Mucosa of descending colon (tissue), 3 donors: ENCODE results near the gene ZNF616. TPM values are rescaled to one million over a fixed set of nuclear protein-coding genes. Genes with fewer than 3 reads are reported as not detected.

ENCODE experiments used
- ATAC-seq: fragments of 200-7000 bp; cut with Tn5 transposase; one replicate; pipeline ENCODE4 v1.9.1; 2020; ENCODE audit warnings: mild to moderate bottlenecking, moderate library complexity
- DNase-seq, 3 donors: peaks; one replicate each; pipeline ENCODE4 v3.0.0-alpha.2; 2020
- H3K36me3 ChIP-seq: fragments of 200-600 bp; one replicate; pipeline ENCODE4 v1.8.0; 2021; ENCODE audit warnings: low read depth, mild to moderate bottlenecking
- H3K4me1 ChIP-seq: fragments of 200-600 bp; one replicate; pipeline ENCODE4 v1.8.0; 2021; ENCODE audit warnings: low read depth, mild to moderate bottlenecking
- H3K4me3 ChIP-seq: fragments of 200-600 bp; one replicate; pipeline ENCODE4 v1.8.0; 2021; ENCODE audit warnings: mild to moderate bottlenecking
- H3K9me3 ChIP-seq: fragments of 200-600 bp; one replicate; pipeline ENCODE4 v1.8.0; 2021; ENCODE audit warnings: mild to moderate bottlenecking
- intact Hi-C, 2 donors: fragments of 100-400 bp; cut with DNase I in 1 of 2; cut with micrococcal nuclease in 1 of 2; formaldehyde crosslinking; loops; one replicate each; pipeline versions ENCODE4 v1.11.0 to v1.11.1; 2022; cut with DNase I, micrococcal nuclease
- total RNA-seq, 3 donors: library from RNA; stranded (reverse); fragmentation: NEBNext Ultra II Directional in 2 of 3; extraction: Animal tissue kit (Norgen Biotek cat#: 25700) in 2 of 3; gene quantifications; one replicate each; pipeline versions ENCODE4 v1.2.1 to v1.2.4, GENCODE V29; 2021 to 2023
- TF ChIP-seq, protein P1 (sequence below): fragments of 200-600 bp; IDR thresholded peaks from one replicate; pipeline ENCODE4 v1.8.0; 2022; ENCODE audit warnings: antibody characterized with exemption, mild to moderate bottlenecking
- donor health status: DM: no; HTN: no; CAD: no; lungs with moderate emphysema.
- donor health status: DM: no; HTN: no; CAD: no.
- donor health status: DM: no; HTN: yes; CAD: no.

The ZNF616 gene
- total RNA-seq, 3 donors from 2014 or later = 5.5 to 13.4 (median 11.1) TPM

DNA sequence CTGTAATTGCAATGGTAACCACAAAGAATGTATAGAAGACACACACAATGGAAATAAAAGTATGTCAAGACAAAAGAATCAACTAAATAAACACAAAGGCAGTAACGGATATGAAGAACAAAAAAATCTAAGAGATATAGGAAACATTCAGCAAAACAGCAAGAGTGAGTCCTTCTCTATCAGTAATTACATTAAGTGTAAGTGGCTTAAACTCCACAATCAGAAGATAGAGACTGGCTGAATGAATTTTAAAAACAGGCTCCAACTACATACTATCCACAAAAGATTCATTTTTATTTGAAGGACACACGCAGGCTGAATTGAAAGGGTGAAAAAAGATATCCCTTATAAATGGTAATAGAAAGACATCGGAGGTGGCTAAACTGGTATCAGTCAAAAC lies 19.5 kb downstream of the ZNF616 start:
- no peak for ATAC-seq
- Histone ChIP-seq H3K9me3 (peaks cover 100% of the 10 kb centered on the region), H3K4me3 (no peak overlapping the region), H3K36me3 (peaks cover 28% of the 10 kb centered on the region), H3K4me1 (no peaks in the 10 kb centered on the region)
- DNase-seq = no peak
- TF ChIP-seq, protein P1, sequence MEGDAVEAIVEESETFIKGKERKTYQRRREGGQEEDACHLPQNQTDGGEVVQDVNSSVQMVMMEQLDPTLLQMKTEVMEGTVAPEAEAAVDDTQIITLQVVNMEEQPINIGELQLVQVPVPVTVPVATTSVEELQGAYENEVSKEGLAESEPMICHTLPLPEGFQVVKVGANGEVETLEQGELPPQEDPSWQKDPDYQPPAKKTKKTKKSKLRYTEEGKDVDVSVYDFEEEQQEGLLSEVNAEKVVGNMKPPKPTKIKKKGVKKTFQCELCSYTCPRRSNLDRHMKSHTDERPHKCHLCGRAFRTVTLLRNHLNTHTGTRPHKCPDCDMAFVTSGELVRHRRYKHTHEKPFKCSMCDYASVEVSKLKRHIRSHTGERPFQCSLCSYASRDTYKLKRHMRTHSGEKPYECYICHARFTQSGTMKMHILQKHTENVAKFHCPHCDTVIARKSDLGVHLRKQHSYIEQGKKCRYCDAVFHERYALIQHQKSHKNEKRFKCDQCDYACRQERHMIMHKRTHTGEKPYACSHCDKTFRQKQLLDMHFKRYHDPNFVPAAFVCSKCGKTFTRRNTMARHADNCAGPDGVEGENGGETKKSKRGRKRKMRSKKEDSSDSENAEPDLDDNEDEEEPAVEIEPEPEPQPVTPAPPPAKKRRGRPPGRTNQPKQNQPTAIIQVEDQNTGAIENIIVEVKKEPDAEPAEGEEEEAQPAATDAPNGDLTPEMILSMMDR = no peak
- intact Hi-C loops = no loop called here

DNA sequence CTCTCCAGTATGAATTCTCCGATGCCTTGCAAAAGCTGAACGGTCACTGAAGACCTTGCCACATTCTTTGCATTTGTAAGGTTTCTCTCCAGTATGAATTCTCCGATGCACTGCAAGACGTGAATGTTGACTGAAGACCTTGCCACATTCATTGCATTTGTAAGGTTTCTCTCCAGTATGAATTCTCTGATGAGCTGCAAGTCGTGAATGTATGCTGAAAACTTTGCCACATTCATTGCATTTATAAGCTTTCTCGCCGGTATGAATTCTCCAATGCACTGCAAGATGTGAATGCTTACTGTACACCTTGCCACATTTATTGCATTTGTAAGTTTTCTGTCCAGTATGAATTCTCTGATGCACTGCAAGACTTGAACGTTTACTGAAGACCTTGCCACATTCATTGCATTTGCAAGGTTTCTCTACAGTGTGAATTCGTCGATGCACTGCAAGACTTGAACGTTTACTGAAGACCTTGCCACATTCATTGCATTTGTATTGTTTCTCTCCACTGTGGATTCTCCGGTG lies 24.1 kb downstream of the ZNF616 start:
- Histone ChIP-seq H3K4me1 (no peaks in the 10 kb centered on the region), H3K36me3 (peaks cover 10% of the 10 kb centered on the region), H3K4me3 (no peak overlapping the region), H3K9me3 (peaks cover 100% of the 10 kb centered on the region)
- TF ChIP-seq, protein P1 = no peak
- intact Hi-C loops = no loop called here
- DNase-seq (no peak), ATAC-seq (no peak)

DNA sequence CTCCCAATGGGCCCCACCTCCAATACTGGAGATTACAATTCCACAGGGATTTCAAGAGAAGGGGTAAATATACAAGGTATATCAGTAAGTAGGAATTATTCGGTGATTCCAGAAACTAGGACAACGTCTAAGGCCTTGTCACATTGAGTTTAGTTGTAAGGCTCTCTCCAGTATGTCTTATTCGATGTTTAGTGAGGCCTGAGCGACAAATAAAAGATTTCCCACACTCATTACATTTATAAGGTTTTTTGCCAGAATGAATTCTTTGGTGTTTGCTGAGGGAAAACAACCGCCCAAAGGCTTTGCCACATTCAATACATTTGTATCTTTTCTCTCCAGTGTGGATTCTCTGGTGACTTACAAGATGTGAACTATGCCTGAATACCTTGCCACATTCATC lies 25.0 kb downstream of the ZNF616 start:
- TF ChIP-seq, protein P1 = no peak
- peaks cover 10% of the 10 kb centered on the region for H3K36me3 ChIP-seq
- no peak for ATAC-seq
- peaks cover 100% of the 10 kb centered on the region for H3K9me3 ChIP-seq
- no peak overlapping the region for H3K4me3 ChIP-seq
- H3K4me1 ChIP-seq = no peaks in the 10 kb centered on the region
- intact Hi-C loops = no loop called here
- no peak for DNase-seq

GRCh38 chr19:52112624-52113023 lies 27.1 kb downstream of the ZNF616 start:
- TF ChIP-seq, protein P1 = no peak
- Histone ChIP-seq H3K9me3 (peaks cover 100% of the 10 kb centered on the region), H3K4me1 (no peaks in the 10 kb centered on the region), H3K4me3 (no peak overlapping the region), H3K36me3 (peaks cover 10% of the 10 kb centered on the region)
- intact Hi-C loops = no loop called here
- DNase-seq (no peak), ATAC-seq (no peak)

DNA sequence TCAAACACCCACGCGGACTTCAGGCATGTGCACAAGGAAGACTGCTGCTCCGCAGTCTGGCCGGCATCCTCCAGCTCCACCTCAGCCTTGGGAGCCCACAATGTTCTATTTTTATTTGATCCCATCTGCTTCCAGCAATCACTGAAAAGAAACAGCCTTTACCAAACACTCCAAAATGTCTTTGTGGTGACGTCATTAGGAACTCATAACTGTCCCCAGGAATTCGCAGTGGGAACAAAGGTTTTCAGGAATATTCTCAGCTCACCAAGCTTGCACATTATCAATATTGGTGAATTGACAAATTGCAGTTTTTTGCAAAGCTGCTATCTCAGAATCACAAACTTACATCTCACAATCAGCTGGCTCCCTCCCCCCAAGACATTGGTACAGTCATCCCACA lies 29.0 kb downstream of the ZNF616 start:
- intact Hi-C loops = no loop called here
- ATAC-seq = no peak
- Histone ChIP-seq H3K4me3 (no peak overlapping the region), H3K4me1 (no peaks in the 10 kb centered on the region), H3K36me3 (no peaks in the 10 kb centered on the region), H3K9me3 (peaks cover 100% of the 10 kb centered on the region)
- DNase-seq = no peak
- TF ChIP-seq, protein P1 = no peak

- TF ChIP-seq, protein P1 = no peak
- H3K4me3 ChIP-seq = no peak overlapping the region
- H3K9me3 ChIP-seq = peaks cover 85% of the 10 kb centered on the region
- no peaks in the 10 kb centered on the region for H3K4me1 ChIP-seq
- DNase-seq (no peak), ATAC-seq (no peak)
- no peaks in the 10 kb centered on the region for H3K36me3 ChIP-seq
- intact Hi-C loops = no loop called here
These were observed 37.0 kb downstream of the ZNF616 start for GRCh38 chr19:52102782-52103181.
